GM10266 (cell line): ENCODE data around the gene FAM168A.

Experiments
- DNase-seq: peaks from one replicate; pipeline ENCODE4 v3.0.0; 2012; ENCODE audit errors: extremely low spot score
- TF ChIP-seq, protein P1 (sequence below): IDR thresholded peaks from 2 replicates; pipeline ENCODE4 v1.5.1; 2012; ENCODE audit warnings: mild to moderate bottlenecking, low read depth; ENCODE audit not compliant: control insufficient read depth, insufficient read depth; ENCODE audit errors: missing control alignments

The FAM168A gene

DNA sequence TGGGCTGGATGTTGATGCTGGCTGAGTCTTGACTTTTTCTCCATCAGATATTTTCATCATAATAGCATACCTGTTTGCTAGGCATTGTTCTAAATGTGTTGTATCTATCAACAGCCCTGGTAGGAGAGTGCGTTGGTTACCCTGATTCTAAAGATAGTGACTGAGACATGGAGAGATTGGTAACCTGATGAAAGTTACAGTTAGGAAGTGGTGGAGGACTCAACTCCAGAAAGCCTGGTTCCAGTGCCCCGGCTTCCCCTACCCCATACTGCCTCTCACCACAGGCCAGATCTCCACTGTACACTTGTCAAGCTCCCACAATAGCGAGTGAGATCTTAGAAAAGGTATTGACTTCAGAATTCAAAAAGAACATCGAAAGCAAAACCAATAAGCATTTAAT is 244.5 kb downstream of the FAM168A start:
- TF ChIP-seq, protein P1, sequence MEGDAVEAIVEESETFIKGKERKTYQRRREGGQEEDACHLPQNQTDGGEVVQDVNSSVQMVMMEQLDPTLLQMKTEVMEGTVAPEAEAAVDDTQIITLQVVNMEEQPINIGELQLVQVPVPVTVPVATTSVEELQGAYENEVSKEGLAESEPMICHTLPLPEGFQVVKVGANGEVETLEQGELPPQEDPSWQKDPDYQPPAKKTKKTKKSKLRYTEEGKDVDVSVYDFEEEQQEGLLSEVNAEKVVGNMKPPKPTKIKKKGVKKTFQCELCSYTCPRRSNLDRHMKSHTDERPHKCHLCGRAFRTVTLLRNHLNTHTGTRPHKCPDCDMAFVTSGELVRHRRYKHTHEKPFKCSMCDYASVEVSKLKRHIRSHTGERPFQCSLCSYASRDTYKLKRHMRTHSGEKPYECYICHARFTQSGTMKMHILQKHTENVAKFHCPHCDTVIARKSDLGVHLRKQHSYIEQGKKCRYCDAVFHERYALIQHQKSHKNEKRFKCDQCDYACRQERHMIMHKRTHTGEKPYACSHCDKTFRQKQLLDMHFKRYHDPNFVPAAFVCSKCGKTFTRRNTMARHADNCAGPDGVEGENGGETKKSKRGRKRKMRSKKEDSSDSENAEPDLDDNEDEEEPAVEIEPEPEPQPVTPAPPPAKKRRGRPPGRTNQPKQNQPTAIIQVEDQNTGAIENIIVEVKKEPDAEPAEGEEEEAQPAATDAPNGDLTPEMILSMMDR, result no peak
- no peak for DNase-seq

DNA sequence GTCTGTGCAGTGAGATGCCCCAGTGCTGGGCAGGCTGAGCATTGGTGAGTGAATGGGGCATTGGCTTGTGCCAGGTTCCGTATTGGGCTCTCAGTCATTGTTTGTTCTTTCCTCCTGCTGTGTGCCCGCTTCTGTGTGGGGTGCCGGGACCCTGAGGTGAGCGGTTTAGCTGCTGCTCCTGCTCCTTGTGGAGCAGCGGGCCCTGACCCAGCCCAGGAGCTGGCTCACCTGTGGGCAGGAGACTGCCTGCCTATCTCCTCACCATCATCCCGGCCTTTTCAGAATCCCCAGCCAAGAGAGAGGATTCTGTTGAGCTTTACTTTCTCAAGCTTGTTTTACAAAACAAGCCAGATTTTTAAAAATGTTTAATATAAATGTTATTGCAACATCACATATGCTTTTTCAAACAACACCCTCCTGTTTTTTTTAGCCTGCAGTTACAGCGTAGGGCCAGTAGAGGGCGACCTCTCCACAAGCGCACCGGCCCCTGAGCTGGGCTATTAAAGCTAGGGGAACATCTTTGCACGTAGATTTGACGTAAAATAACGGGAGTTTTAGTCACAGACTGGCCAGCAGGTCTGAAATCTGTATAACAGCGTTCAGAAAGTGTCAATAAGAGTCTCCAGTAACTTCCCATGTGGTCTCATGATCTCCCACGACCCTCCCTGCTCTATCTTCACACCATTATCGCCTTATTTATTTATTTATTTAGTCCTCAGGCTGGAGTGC is 246.8 kb downstream of the FAM168A start:
- peak; percentile 89 for DNase-seq
- TF ChIP-seq, protein P1, result peak; percentile 92
